Fibroblast of mammary gland (primary cell): ENCODE results near the gene FLACC1.

Experiments
- DNase-seq: peaks from one replicate; pipeline ENCODE4 v3.0.0-alpha.2; 2010; ENCODE audit warnings: low read depth
- H3K4me3 ChIP-seq: 2 replicates; pipeline ENCODE4 v1.5.1; 2011; ENCODE audit warnings: low read depth, mild to moderate bottlenecking, low read length, moderate library complexity; ENCODE audit not compliant: control insufficient read depth
- CTCF ChIP-seq: conservative IDR thresholded peaks from 2 replicates; pipeline ENCODE4 v1.5.1; 2011; ENCODE audit warnings: low read depth, low read length, inconsistent platforms; ENCODE audit not compliant: control insufficient read depth, insufficient read depth

FLACC1 gene

GRCh38 chr2:201357221-201357620, at the start of gene FLACC1:
Gene FLACC1, minus strand, starts transcription at chr2:201357345. Its CDS starts 5,941 bp downstream, at chr2:201351404.
- no peak for TF ChIP-seq CTCF
- peak; percentile 72 for DNase-seq
- H3K4me3 ChIP-seq: no peak within 1 kb of the TSS

GRCh38 chr2:201406077-201406662, 49.0 kb upstream of the FLACC1 start:
- H3K4me3 ChIP-seq: no peak overlapping the region
- no peak for TF ChIP-seq CTCF
- peak; percentile 94 for DNase-seq

GRCh38 chr2:201404699-201405280, 47.6 kb upstream of the FLACC1 start:
- DNase-seq: no peak
- no peak overlapping the region for H3K4me3 ChIP-seq
- TF ChIP-seq CTCF: no peak

GRCh38 chr2:201403880-201404279, 46.7 kb upstream of the FLACC1 start:
- H3K4me3 ChIP-seq: no peak overlapping the region
- no peak for TF ChIP-seq CTCF
- peak; percentile 38 for DNase-seq

GRCh38 chr2:201402651-201403562, 45.8 kb upstream of the FLACC1 start:
- DNase-seq: peak; percentile 38
- no peak for TF ChIP-seq CTCF

GRCh38 chr2:201401815-201402214, 44.7 kb upstream of the FLACC1 start:
- no peak for DNase-seq
- no peak overlapping the region for H3K4me3 ChIP-seq
- TF ChIP-seq CTCF: no peak

More at GRCh38 chr2:201402651-201403562, 45.8 kb upstream of the FLACC1 start:
- no peak overlapping the region for H3K4me3 ChIP-seq
